Ascending aorta (tissue), 2 donors: ENCODE results near the gene ANKRD39. TPM values are rescaled to one million over a fixed set of nuclear protein-coding genes. Genes with fewer than 3 reads are reported as not detected.
A peak's percentile ranks its signal among the peaks of the same experiment; 100 is the strongest.
"Not testable (repeated sequence)": the region's sequence is repeated elsewhere in the genome, so short reads cannot be mapped to it uniquely, and the experiment has no call there.

ENCODE experiments used
- DNase-seq, 2 donors: peaks; one replicate each; pipeline ENCODE4 v3.0.0-alpha.2; 2019; ENCODE audit warnings: low spot score in 2 of 2
- H3K27ac ChIP-seq, 2 donors: fragments of 200-600 bp; sonication (generic); one replicate each; pipeline ENCODE4 v1.5.1; 2016 to 2017; ENCODE audit warnings: mild to moderate bottlenecking in 1 of 2
- H3K27me3 ChIP-seq: fragments of 200-600 bp; sonication (generic); one replicate; pipeline ENCODE4 v1.5.1; 2017
- H3K36me3 ChIP-seq, 2 donors: fragments of 200-600 bp; sonication (generic); one replicate each; pipeline ENCODE4 v1.5.1; 2016
- H3K4me1 ChIP-seq, 2 donors: fragments of 200-600 bp; sonication (generic); one replicate each; pipeline ENCODE4 v1.5.1; 2016 to 2017; ENCODE audit warnings: mild to moderate bottlenecking in 1 of 2
- H3K4me3 ChIP-seq, 2 donors: fragments of 200-600 bp; sonication (generic); one replicate each; pipeline ENCODE4 v1.5.1; 2016 to 2017; ENCODE audit warnings: mild to moderate bottlenecking in 1 of 2
- H3K9me3 ChIP-seq, 2 donors: fragments of 200-600 bp; sonication (generic); one replicate each; pipeline ENCODE4 v1.5.1; 2016
- CTCF ChIP-seq, 3 experiments: fragments of 200-600 bp in 2 of 3; fragments of 450-650 bp in 1 of 3; sonication (generic) in 2 of 3; IDR thresholded peaks; one replicate each; pipeline ENCODE4 v1.5.1; 2016 to 2019; ENCODE audit warnings: antibody characterized with exemption in 3 of 3, mild to moderate bottlenecking in 1 of 3, moderate library complexity in 1 of 3
- intact Hi-C: fragments of 100-400 bp; cut with DNase I; formaldehyde crosslinking; loops from one replicate; pipeline ENCODE4 v1.15.1; 2023
- total RNA-seq: library from RNA; depleted of rRNA; stranded (reverse); fragments of >200 nt; gene quantifications from one replicate; pipeline ENCODE4 v1.1.0, GENCODE V29; 2016

ANKRD39 gene
- total RNA-seq, 1 donor from 2014 or later: 2.3 TPM

- no peak for DNase-seq
- H3K36me3 ChIP-seq: peaks cover 64 to 66% of the 10 kb centered on the region in 2 donors
- H3K27me3 ChIP-seq: no peaks in the 10 kb centered on the region
- intact Hi-C loops: loop anchor here (5.0 to 10.0 kb wide), 2 partner anchors 229 to 247 kb away; partner anchors contain the start of genes ANKRD36 and FAHD2B
- peak overlapping the region in 1 of 2 donors; percentile 96 for H3K27ac ChIP-seq
- H3K9me3 ChIP-seq: no peaks in the 10 kb centered on the region
- no peak for TF ChIP-seq CTCF (IDR thresholded peaks at IDR 0.05)
- H3K4me3 ChIP-seq: no peak overlapping the region
- peaks cover 16 to 25% of the 10 kb centered on the region in 2 donors for H3K4me1 ChIP-seq
Measured at GRCh38 chr2:96865654-96866053, 7.8 kb upstream of the ANKRD39 start.

- Histone ChIP-seq H3K4me1 (peaks cover 16 to 25% of the 10 kb centered on the region in 2 donors), H3K27me3 (no peaks in the 10 kb centered on the region), H3K9me3 (no peaks in the 10 kb centered on the region), H3K4me3 (no peak overlapping the region), H3K36me3 (peaks cover 71 to 72% of the 10 kb centered on the region in 2 donors), H3K27ac (no peak overlapping the region)
- no peak for TF ChIP-seq CTCF (IDR thresholded peaks at IDR 0.05)
- DNase-seq: no peak
- intact Hi-C loops: loop anchor here (5.0 to 10.0 kb wide), 2 partner anchors 230 to 248 kb away; partner anchors contain the start of genes ANKRD36 and FAHD2B
Measured at GRCh38 chr2:96864343-96865091, 6.7 kb upstream of the ANKRD39 start.

- intact Hi-C loops: loop anchor here (10.0 kb wide), 1 partner anchor 231 kb away; the partner anchor contains the start of gene FAHD2B
- Histone ChIP-seq H3K27ac (no peak overlapping the region), H3K4me1 (peaks cover 16 to 33% of the 10 kb centered on the region in 2 donors), H3K9me3 (no peaks in the 10 kb centered on the region), H3K4me3 (no peak overlapping the region), H3K27me3 (no peaks in the 10 kb centered on the region), H3K36me3 (peaks cover 71 to 72% of the 10 kb centered on the region in 2 donors)
- DNase-seq: no peak
- TF ChIP-seq CTCF (IDR thresholded peaks at IDR 0.05): no peak
Measured at GRCh38 chr2:96863575-96864342, 5.9 kb upstream of the ANKRD39 start.

- H3K27me3 ChIP-seq, DNase-seq, H3K9me3 ChIP-seq, H3K27ac ChIP-seq, H3K4me3 ChIP-seq: not testable (repeated sequence)
- Histone ChIP-seq H3K36me3 (peaks cover 71 to 72% of the 10 kb centered on the region in 2 donors), H3K4me1 (peaks cover 14 to 34% of the 10 kb centered on the region in 2 donors)
- intact Hi-C loops: loop anchor here (10.0 kb wide), 1 partner anchor 232 kb away; the partner anchor contains the start of gene FAHD2B
Measured at GRCh38 chr2:96863056-96863455, 5.2 kb upstream of the ANKRD39 start.

GRCh38 chr2:96861074-96861473 lies 3.3 kb upstream of the ANKRD39 start:
- intact Hi-C loops: loop anchor here (10.0 kb wide), 1 partner anchor 234 kb away; the partner anchor contains the start of gene FAHD2B

More at GRCh38 chr2:96861074-96861473, 3.3 kb upstream of the ANKRD39 start:
- no peak overlapping the region for H3K4me3 ChIP-seq
- H3K9me3 ChIP-seq: no peaks in the 10 kb centered on the region
- H3K27me3 ChIP-seq: no peaks in the 10 kb centered on the region
- H3K27ac ChIP-seq: peak overlapping the region in 1 of 2 donors; percentile 11
- DNase-seq: no peak
- H3K36me3 ChIP-seq: peaks cover 57 to 59% of the 10 kb centered on the region in 2 donors
- H3K4me1 ChIP-seq: peaks cover 3 to 23% of the 10 kb centered on the region in 2 donors
- TF ChIP-seq CTCF (IDR thresholded peaks at IDR 0.05): no peak
